ENCODE results near the gene ETS1. TPM values are rescaled to one million over a fixed set of nuclear protein-coding genes. Genes with fewer than 3 reads are reported as not detected.

ETS1 gene
- total RNA-seq, 1 donor = 95.0 TPM

DNA sequence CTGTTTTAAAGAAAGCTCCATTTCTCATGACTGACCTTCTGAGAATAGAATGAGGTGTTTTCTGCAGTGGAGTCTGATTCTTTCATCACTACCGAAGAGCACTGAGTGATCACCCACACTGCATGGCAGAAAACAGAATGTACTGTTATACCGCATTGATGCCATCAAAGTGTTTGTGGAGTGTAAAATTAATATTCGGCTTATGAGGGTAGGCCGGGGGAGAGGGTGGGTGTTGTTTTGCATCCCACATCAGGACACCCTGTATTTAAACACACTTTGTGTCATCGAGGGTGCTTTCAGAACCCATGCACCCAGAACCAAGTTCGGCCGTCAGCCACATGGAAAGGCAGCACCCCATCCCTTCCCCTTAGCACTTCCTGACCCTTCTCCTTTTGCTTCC, 41.3 kb upstream of the ETS1 start:
- H3K4me3 ChIP-seq (ENCODE audit: low read depth, low read length) = no peak overlapping the region
- no peak for DNase-seq (ENCODE audit: low read depth)
- no peak for TF ChIP-seq CTCF (IDR thresholded peaks at IDR 0.05; ENCODE audit: insufficient read depth, low read depth, low read length)

- no peak for TF ChIP-seq CTCF (IDR thresholded peaks at IDR 0.05; ENCODE audit: insufficient read depth, low read depth, low read length)
- no peak overlapping the region for H3K4me3 ChIP-seq (ENCODE audit: low read depth, low read length)
- DNase-seq (ENCODE audit: low read depth) = no peak
Measured at GRCh38 chr11:128628325-128628673, 40.9 kb upstream of the ETS1 start.

GRCh38 chr11:128627666-128628324, 40.4 kb upstream of the ETS1 start:
- no peak for DNase-seq (ENCODE audit: low read depth)
- no peak overlapping the region for H3K4me3 ChIP-seq (ENCODE audit: low read depth, low read length)
- TF ChIP-seq CTCF (IDR thresholded peaks at IDR 0.05; ENCODE audit: insufficient read depth, low read depth, low read length) = no peak

GRCh38 chr11:128626913-128627665, 39.7 kb upstream of the ETS1 start:
- TF ChIP-seq CTCF (IDR thresholded peaks at IDR 0.05; ENCODE audit: insufficient read depth, low read depth, low read length) = no peak
- no peak for DNase-seq (ENCODE audit: low read depth)
- H3K4me3 ChIP-seq (ENCODE audit: low read depth, low read length) = no peak overlapping the region

- no peak overlapping the region for H3K4me3 ChIP-seq (ENCODE audit: low read depth, low read length)
- TF ChIP-seq CTCF (IDR thresholded peaks at IDR 0.05; ENCODE audit: insufficient read depth, low read depth, low read length) = no peak
- DNase-seq (ENCODE audit: low read depth) = no peak
Measured at GRCh38 chr11:128625746-128626145, 38.4 kb upstream of the ETS1 start.

DNA sequence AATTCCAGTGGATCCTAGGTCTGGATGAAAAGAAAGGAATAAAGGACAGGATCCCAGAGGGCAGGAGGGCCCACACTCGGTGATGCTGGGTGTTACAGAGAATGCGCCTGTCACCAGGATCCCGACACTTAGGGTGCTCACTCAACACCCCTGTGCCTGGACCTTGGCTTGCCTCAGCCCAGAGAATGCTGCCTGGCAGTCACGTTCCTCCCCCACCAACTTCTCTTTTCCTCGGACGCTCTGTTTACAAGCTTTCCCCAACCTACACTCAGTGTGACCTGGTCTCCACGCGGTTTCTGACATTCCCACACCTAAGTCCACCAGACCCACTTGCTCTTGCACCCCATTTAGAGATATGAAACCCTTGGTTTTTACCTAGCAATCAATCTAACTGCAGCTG, 38.0 kb upstream of the ETS1 start:
- no peak for TF ChIP-seq CTCF (IDR thresholded peaks at IDR 0.05; ENCODE audit: insufficient read depth, low read depth, low read length)
- DNase-seq (ENCODE audit: low read depth) = no peak

More for the DNA sequence above, 38.0 kb upstream of the ETS1 start:
- H3K4me3 ChIP-seq (ENCODE audit: low read depth, low read length) = no peak overlapping the region

Measured in fibroblast of villous mesenchyme (primary cell).